ENCODE measurements around the gene MAGI2.

DNA sequence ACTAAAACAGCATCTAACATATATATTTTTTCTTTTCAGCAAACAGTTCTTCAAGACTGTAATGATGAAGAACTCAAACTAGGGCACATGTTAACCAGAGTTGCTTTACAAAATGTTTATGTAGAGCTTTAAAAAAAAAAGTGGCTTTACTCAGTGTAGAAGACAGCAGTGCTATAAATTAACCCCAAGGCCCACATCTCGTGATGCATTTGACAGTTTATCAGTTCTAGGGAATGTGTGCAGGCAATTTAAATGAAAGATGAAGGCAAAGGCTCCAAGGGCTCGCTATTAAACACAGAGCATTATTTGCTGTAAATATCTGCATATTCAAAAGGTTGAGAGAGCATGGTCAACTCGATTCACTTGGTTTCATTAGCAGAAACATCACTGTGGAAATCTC is 558.1 kb downstream of the MAGI2 start:
- TF ChIP-seq CTCF (IDR thresholded peaks at IDR 0.05; ENCODE audit: low read depth, low read length, missing input control) = no peak
- no peak for TF ChIP-seq REST (IDR thresholded peaks at IDR 0.05)
- TF ChIP-seq, protein P1, sequence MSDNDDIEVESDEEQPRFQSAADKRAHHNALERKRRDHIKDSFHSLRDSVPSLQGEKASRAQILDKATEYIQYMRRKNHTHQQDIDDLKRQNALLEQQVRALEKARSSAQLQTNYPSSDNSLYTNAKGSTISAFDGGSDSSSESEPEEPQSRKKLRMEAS (IDR thresholded peaks at IDR 0.05) = no peak
- TF ChIP-seq, protein P2, sequence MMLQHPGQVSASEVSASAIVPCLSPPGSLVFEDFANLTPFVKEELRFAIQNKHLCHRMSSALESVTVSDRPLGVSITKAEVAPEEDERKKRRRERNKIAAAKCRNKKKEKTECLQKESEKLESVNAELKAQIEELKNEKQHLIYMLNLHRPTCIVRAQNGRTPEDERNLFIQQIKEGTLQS (IDR thresholded peaks at IDR 0.05) = no peak
- TF ChIP-seq ZBTB33 (IDR thresholded peaks at IDR 0.05) = no peak
- TF ChIP-seq FOXA1 (IDR thresholded peaks at IDR 0.05) = no peak
- TF ChIP-seq TAF1 (conservative IDR thresholded peaks at IDR 0.05) = no peak

All from liver (tissue), 3 donors.